DMS153 treated with DMSO at 0.1 percent for 48 hours (cell line): ENCODE results near the gene SCLY.

Experiments used
- DNase-seq: peaks from one replicate; lab custom pipeline; 2025; ENCODE audit not compliant: unreplicated experiment; lab: John Stamatoyannopoulos, UW

The SCLY gene

GRCh38 chr2:238124488-238125126 lies 63.8 kb downstream of the SCLY start:
- no peak for DNase-seq

GRCh38 chr2:238125127-238125885 lies 64.5 kb downstream of the SCLY start:
- no peak for DNase-seq

- no peak for DNase-seq
Measured at GRCh38 chr2:238126338-238126737, 65.5 kb downstream of the SCLY start.

GRCh38 chr2:238126775-238127164 lies 66.0 kb downstream of the SCLY start:
- no peak for DNase-seq

- DNase-seq: no peak
Measured at GRCh38 chr2:238127165-238128060, 66.6 kb downstream of the SCLY start.

- DNase-seq: no peak
Measured at GRCh38 chr2:238128061-238128440, 67.2 kb downstream of the SCLY start.

GRCh38 chr2:238128534-238129001 lies 67.8 kb downstream of the SCLY start:
- DNase-seq: no peak

GRCh38 chr2:238129166-238130010 lies 68.6 kb downstream of the SCLY start:
- no peak for DNase-seq

- no peak for DNase-seq
Measured at GRCh38 chr2:238130111-238130695, 69.4 kb downstream of the SCLY start.

- DNase-seq: no peak
Measured at GRCh38 chr2:238130696-238131628, 70.2 kb downstream of the SCLY start.

GRCh38 chr2:238131761-238132462 lies 71.1 kb downstream of the SCLY start:
- DNase-seq: no peak

GRCh38 chr2:238132463-238133450 lies 72.0 kb downstream of the SCLY start:
- no peak for DNase-seq

GRCh38 chr2:238133499-238134392 lies 72.9 kb downstream of the SCLY start:
- no peak for DNase-seq

GRCh38 chr2:238134393-238134785 lies 73.6 kb downstream of the SCLY start:
- DNase-seq: no peak

GRCh38 chr2:238135601-238136150 lies 74.9 kb downstream of the SCLY start:
- no peak for DNase-seq
